GM12878 (cell line): Measurements from ENCODE around the gene PRDM1. TPM values are rescaled to one million over a fixed set of nuclear protein-coding genes. Genes with fewer than 3 reads are reported as not detected.

Experiments used
- ATAC-seq: fragments of 200-7000 bp; cut with Tn5 transposase; 3 replicates; pipeline ENCODE4 v1.9.1; 2020; ENCODE audit warnings: mild to moderate bottlenecking, moderate library complexity
- BruUV-seq: library from RNA; stranded (reverse); fragments of 400-500 nt; replicated peaks from 2 replicates; lab custom pipeline; 2021; lab: Mats Ljungman, UMichigan
- CTCF ChIA-PET: fragments of 300-600 bp; sonication (Branson Sonifier 250); formaldehyde crosslinking; extraction: SDS; loops from one replicate; lab custom pipeline; 2021; ENCODE audit warnings: inconsistent platforms; lab: Yijun Ruan, JAX
- POLR2A ChIA-PET: fragments of 350-600 bp; formaldehyde crosslinking; extraction: SDS; loops from one replicate; lab custom pipeline; 2021; ENCODE audit warnings: inconsistent platforms; lab: Charles Lee
- RAD21 ChIA-PET: fragments of 300-600 bp; sonication (Branson Sonifier 250); formaldehyde crosslinking; loops from one replicate; lab custom pipeline; 2023; ENCODE audit warnings: antibody characterized with exemption; ENCODE audit not compliant: unreplicated experiment; lab: Charles Lee
- SMC1A ChIA-PET: fragments of 300-600 bp; sonication (Branson Sonifier 250); formaldehyde crosslinking; loops from one replicate; lab custom pipeline; 2023; ENCODE audit not compliant: unreplicated experiment, uncharacterized antibody; lab: Charles Lee
- DNase-seq: peaks from one replicate; pipeline ENCODE4 v3.0.0-alpha.2; 2011; ENCODE audit warnings: low read depth, low spot score
- FAIRE-seq: peaks from 3 replicates; lab custom pipeline; 2011; peaks lifted over from hg19 to GRCh38; lab: Jason Lieb, UNC
- H2AFZ ChIP-seq: 2 replicates; pipeline ENCODE4 v1.6.0; 2011; ENCODE audit warnings: low read depth, low read length, control low read depth; ENCODE audit not compliant: control insufficient read depth
- H3K27ac ChIP-seq: 2 replicates; pipeline ENCODE4 v1.5.1; 2011; ENCODE audit warnings: control low read depth; ENCODE audit not compliant: control insufficient read depth, insufficient read depth
- H3K27me3 ChIP-seq, 2 experiments: replicated peaks in 1 of 2; 2 replicates each; pipeline versions ENCODE4 v1.6.0 to v1.6.1; 2011; ENCODE audit warnings: low read length in 1 of 2; ENCODE audit not compliant: control insufficient read depth in 2 of 2, insufficient read depth in 2 of 2
- H3K36me3 ChIP-seq, 2 experiments: 2 replicates each; pipeline ENCODE4 v1.5.1; 2011; ENCODE audit warnings: low read length in 1 of 2; ENCODE audit not compliant: control insufficient read depth in 2 of 2, insufficient read depth in 2 of 2
- H3K4me1 ChIP-seq: 2 replicates; pipeline ENCODE4 v1.6.1; 2011; ENCODE audit warnings: mild to moderate bottlenecking, low read length, moderate library complexity, mixed read lengths; ENCODE audit not compliant: control insufficient read depth, insufficient read depth
- H3K4me2 ChIP-seq: 2 replicates; pipeline ENCODE4 v1.6.0; 2011; ENCODE audit warnings: control low read depth; ENCODE audit not compliant: control insufficient read depth, insufficient read depth
- H3K4me3 ChIP-seq: fragments of 200-600 bp; sonication (generic); 2 replicates; pipeline ENCODE4 v1.5.1; 2016
- H3K79me2 ChIP-seq: 2 replicates; pipeline ENCODE4 v1.6.0; 2011; ENCODE audit warnings: low read length; ENCODE audit not compliant: control insufficient read depth, insufficient read depth
- H3K9ac ChIP-seq: 2 replicates; pipeline ENCODE4 v1.8.0; 2011; ENCODE audit warnings: low read length, control low read depth, mixed read lengths; ENCODE audit not compliant: control insufficient read depth, insufficient read depth
- H3K9me3 ChIP-seq: replicated peaks from 3 replicates; pipeline ENCODE4 v1.5.1; 2011; ENCODE audit warnings: mild to moderate bottlenecking, low read length; ENCODE audit not compliant: control insufficient read depth, insufficient read depth
- H4K20me1 ChIP-seq: 2 replicates; pipeline ENCODE4 v1.6.0; 2011; ENCODE audit not compliant: control insufficient read depth, insufficient read depth
- BHLHE40 ChIP-seq, 2 experiments: fragments of 450-650 bp in 1 of 2; IDR thresholded peaks; 2 replicates each; pipeline ENCODE4 v1.6.1; 2011 to 2017; ENCODE audit warnings: low read depth in 2 of 2, borderline replicate concordance in 1 of 2, improper control_type of control experiment in 1 of 2, low read length in 1 of 2, mild to moderate bottlenecking in 1 of 2
- CBX5 ChIP-seq: sonication (generic); IDR thresholded peaks from 2 replicates; pipeline ENCODE4 v1.6.1; 2016; ENCODE audit warnings: low read depth, moderate library complexity, mild to moderate bottlenecking, inconsistent platforms
- CHD4 ChIP-seq: fragments of 200-600 bp; sonication (generic); IDR thresholded peaks from 2 replicates; pipeline ENCODE4 v1.6.1; 2016; ENCODE audit warnings: mild to moderate bottlenecking
- E2F8 ChIP-seq: fragments of 450-650 bp; IDR thresholded peaks from 2 replicates; pipeline ENCODE4 v1.6.1; 2018; ENCODE audit warnings: mild to moderate bottlenecking, low read depth, moderate library complexity; ENCODE audit not compliant: partially characterized antibody
- MYB ChIP-seq: fragments of 150-350 bp; IDR thresholded peaks from 2 replicates; pipeline ENCODE4 v1.6.1; 2014; ENCODE audit warnings: mild to moderate bottlenecking, low read depth, low read length, borderline replicate concordance
- NFYB ChIP-seq: IDR thresholded peaks from 2 replicates; pipeline ENCODE4 v1.6.1; 2011; ENCODE audit warnings: low read depth, mild to moderate bottlenecking, low read length, improper control_type of control experiment, moderate library complexity; ENCODE audit not compliant: insufficient read depth
- RAD51 ChIP-seq: fragments of 450-650 bp; IDR thresholded peaks from 2 replicates; pipeline ENCODE4 v1.6.1; 2016; ENCODE audit warnings: moderate library complexity, mild to moderate bottlenecking, inconsistent platforms
- RB1 ChIP-seq: fragments of 450-650 bp; formaldehyde crosslinking; IDR thresholded peaks from 2 replicates; pipeline ENCODE4 v1.6.1; 2017; ENCODE audit warnings: mild to moderate bottlenecking, borderline replicate concordance
- SMAD1 ChIP-seq: fragments of 450-650 bp; IDR thresholded peaks from 2 replicates; pipeline ENCODE4 v1.6.1; 2018; ENCODE audit warnings: mild to moderate bottlenecking, low read depth; ENCODE audit not compliant: partially characterized antibody
- SPI1 ChIP-seq: IDR thresholded peaks from 2 replicates; pipeline ENCODE4 v1.6.1; 2011; ENCODE audit warnings: low read depth, mild to moderate bottlenecking, low read length, moderate library complexity, borderline replicate concordance; ENCODE audit not compliant: insufficient read depth
- TAF1 ChIP-seq: IDR thresholded peaks from 2 replicates; pipeline ENCODE4 v1.6.1; 2011; ENCODE audit warnings: mild to moderate bottlenecking, low read depth, low read length, borderline replicate concordance
- WRNIP1 ChIP-seq: IDR thresholded peaks from 2 replicates; pipeline ENCODE4 v1.6.1; 2011; ENCODE audit warnings: low read depth, low read length, improper control_type of control experiment, borderline replicate concordance
- YY1 ChIP-seq: IDR thresholded peaks from 2 replicates; pipeline ENCODE4 v1.6.1; 2011; ENCODE audit warnings: low read depth, mild to moderate bottlenecking, low read length
- ZNF384 ChIP-seq: IDR thresholded peaks from 2 replicates; pipeline ENCODE4 v1.6.1; 2012; ENCODE audit warnings: low read depth, mild to moderate bottlenecking, low read length, improper control_type of control experiment, borderline replicate concordance
- WGBS: methylation state at CpG from one replicate; pipeline ENCODE4 v1.1.6; 2016; ENCODE audit warnings: low lambda C conversion rate; ENCODE audit not compliant: insufficient replicate concordance, insufficient coverage; ENCODE audit errors: missing lambda C conversion rate; 5-methylcytosine and 5-hydroxymethylcytosine counted together
- in situ Hi-C: fragments of 300-500 bp; cut with MboI; formaldehyde crosslinking; loops from 9 replicates; pipeline ENCODE4 v1.14.3; 2018; ENCODE audit warnings: mixed read lengths
- intact Hi-C: fragments of 100-400 bp; cut with micrococcal nuclease; formaldehyde crosslinking; loops from one replicate; pipeline ENCODE4 v1.14.2; 2022; ENCODE audit not compliant: unreplicated experiment
- polyA plus RNA-seq, 11 experiments: library from polyadenylated mRNA; depleted of rRNA in 4 of 11; unstranded in 6 of 11; stranded (reverse) in 5 of 11; fragments of >200 nt; fragmentation: Nextera tagmentation in 4 of 11; fragmentation: Illumina TruSeq in 1 of 11; extraction: Ambion mirVana in 4 of 11; extraction: Trizol in 1 of 11; gene quantifications; 1 replicate in 1 of 11; 2 replicates in 10 of 11; pipeline versions ENCODE4 v1.2.1 to v1.2.3, GENCODE V29; 2011 to 2016; ENCODE audit warnings: inconsistent platforms in 2 of 11, missing spikeins in 2 of 11, low read depth in 1 of 11
- total RNA-seq, 4 experiments: library from RNA; depleted of rRNA in 3 of 4; stranded (reverse); fragments of >200 nt in 3 of 4; fragmentation: Illumina TruSeq in 1 of 4; extraction: Trizol in 1 of 4; gene quantifications; 2 replicates each; pipeline versions ENCODE4 v1.2.1 to v1.2.3, GENCODE V29; 2013 to 2021

Gene PRDM1
- total and polyA plus RNA-seq, 10 of the 15 experiments (the other 5 are each of a cell fraction or from before 2014, with no cell fraction given) = 1.9 to 15.8 (median 4.1) TPM

- peaks cover 37% of the 10 kb centered on the region for H3K4me1 ChIP-seq
- H3K4me3 ChIP-seq = no peak overlapping the region
- intact Hi-C loops (no loop called here), in situ Hi-C loops (no loop called here)
- no peak overlapping the region for H3K9ac ChIP-seq
- no peak overlapping the region for H2AFZ ChIP-seq
- CTCF ChIA-PET = interaction anchor here (1.0 kb wide), 1 partner anchor 104 kb away, joined by 6 read pairs; no protein-coding TSS in a partner anchor
- H3K4me2 ChIP-seq = no peak overlapping the region
- no peaks in the 10 kb centered on the region for H4K20me1 ChIP-seq
- BruUV-seq = no TSS peak
- peaks cover 0 to 2% of the 10 kb centered on the region in 2 experiments; a peak in 1 of 4 replicates for H3K27me3 ChIP-seq
- no peaks in the 10 kb centered on the region for H3K36me3 ChIP-seq
- FAIRE-seq (no peak), DNase-seq (no peak), ATAC-seq (no peak)
- POLR2A ChIA-PET = interaction anchor here (0.6 to 1.4 kb wide), 3 partner anchors 21 to 58 kb away, joined by 3 read pairs; no protein-coding TSS in a partner anchor
- TF ChIP-seq SPI1 = no peak
- no peak for TF ChIP-seq CHD4
- no peak for TF ChIP-seq SMAD1
- TF ChIP-seq WRNIP1 = no peak
- no peak for TF ChIP-seq YY1
- RAD21 ChIA-PET = interaction anchor here (0.5 to 2.9 kb wide), 6 partner anchors 12 to 689 kb away, joined by 3 to 13 read pairs (median 4); no protein-coding TSS in a partner anchor
- H3K9me3 ChIP-seq = no peaks in the 10 kb centered on the region; the same call in 2 of the 3 replicates
- WGBS = 75% methylated on average over 3 of the region's 3 CpGs
- H3K27ac ChIP-seq = no peak overlapping the region
- no peaks in the 10 kb centered on the region for H3K79me2 ChIP-seq
- SMC1A ChIA-PET = interaction anchor here (0.6 to 3.0 kb wide), 8 partner anchors 13 to 653 kb away, joined by 3 to 15 read pairs (median 4); no protein-coding TSS in a partner anchor
Observed at GRCh38 chr6:106118835-106119431, 32.8 kb downstream of the PRDM1 start.

GRCh38 chr6:106119546-106119945, 33.4 kb downstream of the PRDM1 start:
- H3K79me2 ChIP-seq = no peaks in the 10 kb centered on the region
- SMC1A ChIA-PET = interaction anchor here (1.2 to 2.2 kb wide), 3 partner anchors 17 to 29 kb away, joined by 3 to 6 read pairs (median 5); no protein-coding TSS in a partner anchor
- H4K20me1 ChIP-seq = no peaks in the 10 kb centered on the region
- intact Hi-C loops (no loop called here), in situ Hi-C loops (no loop called here)
- H3K27me3 ChIP-seq = peaks cover 0 to 3% of the 10 kb centered on the region in 2 experiments; a peak in 1 of 4 replicates
- BruUV-seq = no TSS peak
- CTCF ChIA-PET = no interaction called here
- RAD21 ChIA-PET = interaction anchor here (2.0 kb wide), 1 partner anchor 44 kb away, joined by 5 read pairs; no protein-coding TSS in a partner anchor
- no peaks in the 10 kb centered on the region; the same call in 2 of the 3 replicates for H3K9me3 ChIP-seq
- no peak overlapping the region for H3K27ac ChIP-seq
- H3K9ac ChIP-seq = no peak overlapping the region
- ATAC-seq (no peak), FAIRE-seq (no peak), DNase-seq (no peak)
- no peak overlapping the region for H3K4me3 ChIP-seq
- POLR2A ChIA-PET = interaction anchor here (1.4 kb wide), 1 partner anchor 21 kb away, joined by 3 read pairs; no protein-coding TSS in a partner anchor
- H2AFZ ChIP-seq = no peak overlapping the region
- H3K4me1 ChIP-seq = peaks cover 35% of the 10 kb centered on the region
- 88% methylated on average over 9 of the region's 9 CpGs for WGBS
- no peaks in the 10 kb centered on the region for H3K36me3 ChIP-seq
- no peak overlapping the region for H3K4me2 ChIP-seq
- TF ChIP-seq CBX5 (no peak), TAF1 (no peak), MYB (no peak), RAD51 (no peak), NFYB (no peak), RB1 (no peak), E2F8 (no peak), BHLHE40 (IDR thresholded peaks at IDR 0.05; ENCODE audit: borderline replicate concordance in 1 of 2, low read depth in 2 of 2, low read length in 1 of 2) (no peak), ZNF384 (no peak)
